Astrocyte (in vitro differentiated cells and primary cell): ENCODE results near the gene LYG1.
"Not testable (repeated sequence)": the region's sequence is repeated elsewhere in the genome, so short reads cannot be mapped to it uniquely, and the experiment has no call there.

Experiments
- EZH2 ChIP-seq: IDR thresholded peaks from 2 replicates; pipeline ENCODE4 v1.6.1; 2012; ENCODE audit warnings: mild to moderate bottlenecking, low read length, inconsistent platforms; ENCODE audit not compliant: insufficient read depth
- TF ChIP-seq, protein P1 (sequence below): IDR thresholded peaks from 2 replicates; pipeline ENCODE4 v1.5.1; 2011; ENCODE audit warnings: low read depth, mild to moderate bottlenecking, inconsistent platforms, low read length, moderate library complexity; ENCODE audit not compliant: insufficient read depth

DNA sequence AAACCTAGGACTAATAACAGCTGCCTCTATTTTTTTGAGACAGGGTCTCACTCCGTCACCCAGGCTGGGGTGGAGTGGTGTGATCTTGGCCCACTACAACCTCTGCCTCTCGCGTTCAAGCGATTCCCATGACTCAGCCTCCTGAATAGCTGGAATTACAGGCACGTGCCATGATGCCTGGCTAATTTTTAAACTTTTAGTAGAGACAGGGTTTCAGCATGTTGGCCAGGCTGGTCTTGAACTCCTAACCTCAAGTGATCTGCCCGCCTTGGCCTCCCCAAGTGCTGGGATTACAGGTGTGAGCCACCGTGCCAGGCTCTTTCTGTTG, 16.8 kb upstream of the LYG1 start:
- TF ChIP-seq, protein P1, sequence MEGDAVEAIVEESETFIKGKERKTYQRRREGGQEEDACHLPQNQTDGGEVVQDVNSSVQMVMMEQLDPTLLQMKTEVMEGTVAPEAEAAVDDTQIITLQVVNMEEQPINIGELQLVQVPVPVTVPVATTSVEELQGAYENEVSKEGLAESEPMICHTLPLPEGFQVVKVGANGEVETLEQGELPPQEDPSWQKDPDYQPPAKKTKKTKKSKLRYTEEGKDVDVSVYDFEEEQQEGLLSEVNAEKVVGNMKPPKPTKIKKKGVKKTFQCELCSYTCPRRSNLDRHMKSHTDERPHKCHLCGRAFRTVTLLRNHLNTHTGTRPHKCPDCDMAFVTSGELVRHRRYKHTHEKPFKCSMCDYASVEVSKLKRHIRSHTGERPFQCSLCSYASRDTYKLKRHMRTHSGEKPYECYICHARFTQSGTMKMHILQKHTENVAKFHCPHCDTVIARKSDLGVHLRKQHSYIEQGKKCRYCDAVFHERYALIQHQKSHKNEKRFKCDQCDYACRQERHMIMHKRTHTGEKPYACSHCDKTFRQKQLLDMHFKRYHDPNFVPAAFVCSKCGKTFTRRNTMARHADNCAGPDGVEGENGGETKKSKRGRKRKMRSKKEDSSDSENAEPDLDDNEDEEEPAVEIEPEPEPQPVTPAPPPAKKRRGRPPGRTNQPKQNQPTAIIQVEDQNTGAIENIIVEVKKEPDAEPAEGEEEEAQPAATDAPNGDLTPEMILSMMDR, result not testable (repeated sequence)
- TF ChIP-seq EZH2, result not testable (repeated sequence)
